ENCODE measurements around the gene ARMC7.
"Not testable (repeated sequence)": the region's sequence is repeated elsewhere in the genome, so short reads cannot be mapped to it uniquely, and the experiment has no call there.

ARMC7 gene

GRCh38 chr17:75151930-75152329 lies 42.2 kb downstream of the ARMC7 start:
- TF ChIP-seq SPI1 (IDR thresholded peaks at IDR 0.05; ENCODE audit: low read depth, low read length) (no peak), POLR2A (IDR thresholded peaks at IDR 0.05; ENCODE audit: low read depth, low read length) (no peak), PAX5 (IDR thresholded peaks at IDR 0.05; ENCODE audit: insufficient read depth, low read length, severe bottlenecking) (no peak), TAF1 (IDR thresholded peaks at IDR 0.05; ENCODE audit: low read depth, low read length) (no peak), POLR2AphosphoS5 (IDR thresholded peaks at IDR 0.05; ENCODE audit: low read depth, low read length) (no peak), POU2F2 (IDR thresholded peaks at IDR 0.05; ENCODE audit: low read depth, low read length) (no peak)
- FAIRE-seq (no peak), DNase-seq (ENCODE audit: insufficient read length, low spot score) (no peak)

DNA sequence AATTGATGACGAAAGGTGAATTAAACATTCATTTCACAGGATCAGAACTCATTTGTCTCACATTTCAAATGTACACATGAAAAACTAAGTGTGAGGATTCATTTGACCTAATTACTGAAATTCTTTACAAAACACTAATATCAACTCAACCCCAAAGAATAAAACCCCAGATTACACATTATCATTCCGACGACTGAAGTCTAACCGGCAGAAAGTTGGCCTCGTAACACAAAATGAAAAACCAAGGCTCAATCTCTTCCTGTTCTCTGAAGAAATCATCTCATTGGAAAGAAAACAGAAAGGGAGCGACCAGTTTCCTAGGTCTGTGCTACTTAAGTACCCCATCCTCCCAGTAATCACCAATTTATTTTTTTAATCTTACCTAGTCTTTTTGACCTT lies 42.8 kb downstream of the ARMC7 start:
- FAIRE-seq (no peak), DNase-seq (ENCODE audit: insufficient read length, low spot score) (no peak)
- no peak for TF ChIP-seq SPI1 (IDR thresholded peaks at IDR 0.05; ENCODE audit: low read depth, low read length)
- no peak for TF ChIP-seq POLR2A (IDR thresholded peaks at IDR 0.05; ENCODE audit: low read depth, low read length)
- no peak for TF ChIP-seq PAX5 (IDR thresholded peaks at IDR 0.05; ENCODE audit: insufficient read depth, low read length, severe bottlenecking)
- TF ChIP-seq TAF1 (IDR thresholded peaks at IDR 0.05; ENCODE audit: low read depth, low read length): no peak
- TF ChIP-seq POLR2AphosphoS5 (IDR thresholded peaks at IDR 0.05; ENCODE audit: low read depth, low read length): no peak
- no peak for TF ChIP-seq POU2F2 (IDR thresholded peaks at IDR 0.05; ENCODE audit: low read depth, low read length)

DNA sequence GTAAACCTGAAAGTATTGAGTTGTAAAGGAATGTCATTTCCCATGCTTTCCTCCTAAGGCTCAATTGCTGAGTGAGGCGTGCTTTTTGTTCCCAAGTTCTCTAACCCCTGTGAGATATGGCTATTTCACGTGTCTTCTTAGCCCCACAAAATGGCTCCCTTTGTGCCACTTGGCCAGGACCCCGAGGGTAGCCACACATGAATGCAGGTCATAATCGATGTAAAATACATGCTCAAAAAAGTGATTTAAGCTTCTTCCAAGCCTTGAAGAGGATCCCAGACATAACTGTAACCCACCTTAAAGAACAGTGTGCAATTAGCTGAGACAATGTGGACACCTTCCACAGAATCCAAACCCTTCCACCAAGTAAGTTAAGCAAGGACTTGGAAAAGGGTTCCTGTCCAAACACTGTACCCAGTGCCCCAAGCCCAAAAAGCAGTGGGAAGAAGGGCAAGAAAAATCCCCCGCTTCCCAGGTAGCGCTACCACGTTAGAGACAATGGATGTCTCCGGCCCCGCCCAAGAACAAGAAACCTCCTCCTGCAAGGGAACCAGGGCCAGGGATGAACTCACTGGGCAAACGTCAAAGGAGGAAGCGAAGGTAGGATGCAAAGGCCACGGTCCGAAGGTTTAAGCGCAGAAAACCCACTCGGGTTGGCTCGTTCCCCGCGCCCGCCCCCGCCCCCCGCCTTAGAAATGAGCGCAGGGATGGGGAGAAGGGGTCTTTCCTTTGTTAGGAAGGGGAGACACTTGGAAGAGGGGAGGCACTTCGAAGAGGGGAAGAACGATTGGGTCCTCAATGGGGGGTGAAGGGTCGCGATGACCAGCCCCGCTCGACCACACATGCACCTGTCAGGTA lies 43.4 kb downstream of the ARMC7 start:
- peak; percentile 51 for FAIRE-seq
- DNase-seq (ENCODE audit: insufficient read length, low spot score): no peak

GRCh38 chr17:75153780-75154194 lies 44.0 kb downstream of the ARMC7 start:
- DNase-seq (ENCODE audit: insufficient read length, low spot score) (no peak), FAIRE-seq (no peak)
- TF ChIP-seq POLR2A (IDR thresholded peaks at IDR 0.05; ENCODE audit: low read depth, low read length): no peak
- TF ChIP-seq PAX5 (IDR thresholded peaks at IDR 0.05; ENCODE audit: insufficient read depth, low read length, severe bottlenecking): no peak
- TF ChIP-seq SPI1 (IDR thresholded peaks at IDR 0.05; ENCODE audit: low read depth, low read length): no peak
- no peak for TF ChIP-seq TAF1 (IDR thresholded peaks at IDR 0.05; ENCODE audit: low read depth, low read length)
- TF ChIP-seq POU2F2 (IDR thresholded peaks at IDR 0.05; ENCODE audit: low read depth, low read length): no peak
- no peak for TF ChIP-seq POLR2AphosphoS5 (IDR thresholded peaks at IDR 0.05; ENCODE audit: low read depth, low read length)

More for the DNA sequence above, 43.4 kb downstream of the ARMC7 start:
- TF ChIP-seq PAX5 (IDR thresholded peaks at IDR 0.05; ENCODE audit: insufficient read depth, low read length, severe bottlenecking): no peak
- no peak for TF ChIP-seq TAF1 (IDR thresholded peaks at IDR 0.05; ENCODE audit: low read depth, low read length)
- TF ChIP-seq SPI1 (IDR thresholded peaks at IDR 0.05; ENCODE audit: low read depth, low read length): no peak
- TF ChIP-seq POLR2AphosphoS5 (IDR thresholded peaks at IDR 0.05; ENCODE audit: low read depth, low read length): no peak
- TF ChIP-seq POLR2A (IDR thresholded peaks at IDR 0.05; ENCODE audit: low read depth, low read length): no peak
- no peak for TF ChIP-seq POU2F2 (IDR thresholded peaks at IDR 0.05; ENCODE audit: low read depth, low read length)

DNA sequence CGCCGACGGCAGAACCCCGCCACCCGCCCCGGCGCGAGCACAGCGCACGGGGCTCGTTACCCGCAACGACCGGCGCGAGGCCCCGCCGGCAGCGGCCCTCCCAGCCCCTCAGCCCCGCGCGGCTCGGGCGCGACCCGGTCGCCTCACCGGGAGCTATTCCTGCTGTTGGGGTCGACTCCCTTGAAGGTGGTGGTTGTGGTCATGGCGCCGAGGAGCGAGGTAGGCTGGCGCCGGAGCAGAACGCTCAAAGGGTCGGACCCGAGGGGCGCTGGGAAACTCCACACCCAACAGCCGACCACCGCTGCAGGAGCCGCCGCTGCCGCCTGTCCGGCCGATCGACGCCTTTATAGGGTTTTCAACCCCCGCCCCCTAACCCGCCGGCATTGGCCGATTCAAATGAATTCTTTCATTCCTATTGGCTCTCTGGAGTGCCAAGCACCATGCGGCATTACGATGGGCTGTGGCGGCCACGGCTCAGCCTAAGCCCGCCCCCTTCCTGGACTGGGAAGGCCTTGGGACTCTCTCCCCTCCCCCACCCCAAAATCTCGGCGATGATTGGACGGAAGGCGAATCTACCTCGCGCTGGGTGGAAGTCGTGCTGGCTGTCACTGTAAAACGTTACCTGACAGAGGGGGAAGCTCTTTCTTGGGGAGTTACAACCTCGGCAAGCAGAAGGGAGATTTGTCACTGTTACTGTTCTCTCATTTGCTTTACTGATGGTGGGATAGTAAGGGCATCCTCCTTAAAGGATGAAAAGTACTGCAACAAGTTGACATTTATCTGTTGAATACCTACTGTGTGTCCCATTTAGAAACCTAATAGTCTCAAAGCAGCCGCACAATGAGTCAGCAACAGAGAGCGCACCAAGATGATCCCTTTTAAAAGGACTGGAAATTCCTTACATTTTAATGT lies 44.7 kb downstream of the ARMC7 start, which contains the start of gene JPT1:
Gene JPT1 (minus strand): TSS at position 318 of the 912 bp plus-strand sequence. CDS start 115 bp downstream, at position 203.
- DNase-seq (ENCODE audit: insufficient read length, low spot score) (peak; percentile 91), FAIRE-seq (peak; percentile 99)
- peak; percentile 100 for TF ChIP-seq POLR2A (IDR thresholded peaks at IDR 0.05; ENCODE audit: low read depth, low read length)
- peak; percentile 92 for TF ChIP-seq POU2F2 (IDR thresholded peaks at IDR 0.05; ENCODE audit: low read depth, low read length)
- peak; percentile 81 for TF ChIP-seq TAF1 (IDR thresholded peaks at IDR 0.05; ENCODE audit: low read depth, low read length)
- no peak for TF ChIP-seq PAX5 (IDR thresholded peaks at IDR 0.05; ENCODE audit: insufficient read depth, low read length, severe bottlenecking)
- TF ChIP-seq SPI1 (IDR thresholded peaks at IDR 0.05; ENCODE audit: low read depth, low read length): 0 out of 2 replicates have a peak, but pooled peaks have one; percentile 6
- TF ChIP-seq POLR2AphosphoS5 (IDR thresholded peaks at IDR 0.05; ENCODE audit: low read depth, low read length): peak; percentile 100

GRCh38 chr17:75155191-75155601 lies 45.4 kb downstream of the ARMC7 start:
- no peak for TF ChIP-seq POLR2A (IDR thresholded peaks at IDR 0.05; ENCODE audit: low read depth, low read length)
- TF ChIP-seq PAX5 (IDR thresholded peaks at IDR 0.05; ENCODE audit: insufficient read depth, low read length, severe bottlenecking): no peak
- no peak for TF ChIP-seq TAF1 (IDR thresholded peaks at IDR 0.05; ENCODE audit: low read depth, low read length)
- no peak for TF ChIP-seq POLR2AphosphoS5 (IDR thresholded peaks at IDR 0.05; ENCODE audit: low read depth, low read length)
- TF ChIP-seq POU2F2 (IDR thresholded peaks at IDR 0.05; ENCODE audit: low read depth, low read length): no peak
- TF ChIP-seq SPI1 (IDR thresholded peaks at IDR 0.05; ENCODE audit: low read depth, low read length): no peak
- DNase-seq (ENCODE audit: insufficient read length, low spot score): no peak
- FAIRE-seq: no peak

GRCh38 chr17:75158480-75158879 lies 48.7 kb downstream of the ARMC7 start:
- DNase-seq (ENCODE audit: insufficient read length, low spot score); FAIRE-seq: not testable (repeated sequence)

GRCh38 chr17:75159196-75160031 lies 49.6 kb downstream of the ARMC7 start:
- DNase-seq (ENCODE audit: insufficient read length, low spot score): no peak
- no peak for FAIRE-seq
- TF ChIP-seq POLR2AphosphoS5 (IDR thresholded peaks at IDR 0.05; ENCODE audit: low read depth, low read length): no peak
- no peak for TF ChIP-seq PAX5 (IDR thresholded peaks at IDR 0.05; ENCODE audit: insufficient read depth, low read length, severe bottlenecking)
- TF ChIP-seq SPI1 (IDR thresholded peaks at IDR 0.05; ENCODE audit: low read depth, low read length): no peak
- no peak for TF ChIP-seq POLR2A (IDR thresholded peaks at IDR 0.05; ENCODE audit: low read depth, low read length)
- TF ChIP-seq TAF1 (IDR thresholded peaks at IDR 0.05; ENCODE audit: low read depth, low read length): no peak
